Transverse colon (tissue), 4 donors: ENCODE results near the gene JAGN1.
"Not testable (repeated sequence)": the region's sequence is repeated elsewhere in the genome, so short reads cannot be mapped to it uniquely, and the experiment has no call there.

ENCODE experiments used
- CTCF ChIP-seq, 5 experiments: fragments of 200-600 bp in 3 of 5; fragments of 450-650 bp in 2 of 5; sonication (generic) in 3 of 5; IDR thresholded peaks; 1 replicate in 2 of 5; 2 replicates in 3 of 5; pipeline ENCODE4 v1.5.1; 2016 to 2017; ENCODE audit warnings: antibody characterized with exemption in 5 of 5, inconsistent platforms in 3 of 5, mild to moderate bottlenecking in 2 of 5, moderate library complexity in 1 of 5
- POLR2A ChIP-seq: fragments of 450-650 bp; IDR thresholded peaks from one replicate; pipeline ENCODE4 v1.6.1; 2016; ENCODE audit warnings: antibody characterized with exemption, mild to moderate bottlenecking, moderate library complexity
- POLR2AphosphoS5 ChIP-seq, 3 donors: sonication (generic); formaldehyde crosslinking; IDR thresholded peaks; one replicate each; pipeline ENCODE4 v1.6.1; 2016; ENCODE audit warnings: antibody characterized with exemption in 3 of 3

GRCh38 chr3:9900965-9901415 is 10.6 kb downstream of the JAGN1 start:
- TF ChIP-seq CTCF (IDR thresholded peaks at IDR 0.05); POLR2A: not testable (repeated sequence)
- TF ChIP-seq POLR2AphosphoS5 (IDR thresholded peaks at IDR 0.05) = peak in 2 of 3 donors; percentile 40 to 50
